GM10266 (cell line): Measurements from ENCODE around the gene TECTA.

Experiments
- DNase-seq: peaks from one replicate; pipeline ENCODE4 v3.0.0; 2012; ENCODE audit errors: extremely low spot score
- CTCF ChIP-seq: IDR thresholded peaks from 2 replicates; pipeline ENCODE4 v1.5.1; 2012; ENCODE audit warnings: mild to moderate bottlenecking, low read depth; ENCODE audit not compliant: control insufficient read depth, insufficient read depth; ENCODE audit errors: missing control alignments

TECTA gene

GRCh38 chr11:121198491-121198890, 97.4 kb downstream of the TECTA start:
- no peak for DNase-seq
- TF ChIP-seq CTCF, result no peak

GRCh38 chr11:121199516-121199915, 98.5 kb downstream of the TECTA start:
- no peak for DNase-seq
- no peak for TF ChIP-seq CTCF

- DNase-seq, result no peak
- TF ChIP-seq CTCF, result no peak
These were observed 105.8 kb downstream of the TECTA start for GRCh38 chr11:121206810-121207209.

GRCh38 chr11:121207485-121208115, 106.6 kb downstream of the TECTA start:
- DNase-seq, result no peak
- TF ChIP-seq CTCF, result no peak

GRCh38 chr11:121210445-121211080, 109.5 kb downstream of the TECTA start:
- no peak for DNase-seq
- TF ChIP-seq CTCF, result no peak

GRCh38 chr11:121211626-121212025, 110.6 kb downstream of the TECTA start:
- no peak for DNase-seq
- TF ChIP-seq CTCF, result no peak
